CD14-positive monocyte (primary cell): ENCODE measurements around the gene ITPR3. TPM values are rescaled to one million over a fixed set of nuclear protein-coding genes. Genes with fewer than 3 reads are reported as not detected.

Source experiments
- DNase-seq, 3 donors: peaks; one replicate each; pipeline ENCODE4 v3.0.0-alpha.2; 2011 to 2022
- H2AFZ ChIP-seq: 2 replicates; pipeline ENCODE4 v1.6.0; 2012; ENCODE audit warnings: mild to moderate bottlenecking, low read depth, low read length, inconsistent platforms; ENCODE audit not compliant: insufficient read depth, poor library complexity, severe bottlenecking
- H3K27ac ChIP-seq, 2 donors: 1 replicate in 1 of 2; 2 replicates in 1 of 2; pipeline ENCODE4 v1.5.1; 2012 to 2013; ENCODE audit warnings: low read length in 2 of 2, control low read depth in 1 of 2, inconsistent platforms in 1 of 2, low read depth in 1 of 2, mild to moderate bottlenecking in 1 of 2
- H3K27me3 ChIP-seq, 2 donors: one replicate each; pipeline versions ENCODE4 v1.6.0 to v1.6.1; 2011 to 2013; ENCODE audit warnings: low read length in 2 of 2; ENCODE audit not compliant: control insufficient read depth in 2 of 2, insufficient read depth in 2 of 2
- H3K36me3 ChIP-seq, 2 donors: replicated peaks in 1 of 2; 1 replicate in 1 of 2; 2 replicates in 1 of 2; pipeline versions ENCODE4 v1.5.1 to v1.6.1; 2012 to 2013; ENCODE audit warnings: low read length in 2 of 2, control low read depth in 1 of 2, inconsistent platforms in 1 of 2, mild to moderate bottlenecking in 1 of 2; ENCODE audit not compliant: insufficient read depth in 2 of 2, control insufficient read depth in 1 of 2
- H3K4me1 ChIP-seq, 2 donors: 1 replicate in 1 of 2; 2 replicates in 1 of 2; pipeline versions ENCODE4 v1.5.1 to v1.6.1; 2012 to 2013; ENCODE audit warnings: low read length in 2 of 2, control low read depth in 1 of 2, inconsistent platforms in 1 of 2, mild to moderate bottlenecking in 1 of 2, moderate library complexity in 1 of 2; ENCODE audit not compliant: insufficient read depth in 2 of 2, control insufficient read depth in 1 of 2
- H3K4me2 ChIP-seq: replicated peaks from 2 replicates; pipeline ENCODE3; 2012; ENCODE audit warnings: low read length, moderate library complexity, mild to moderate bottlenecking; ENCODE audit not compliant: poor library complexity, severe bottlenecking; ENCODE audit errors: extremely low read depth
- H3K4me3 ChIP-seq, 3 experiments: fragments of 200-600 bp in 1 of 3; sonication (generic) in 1 of 3; replicated peaks in 1 of 3; 1 replicate in 2 of 3; 2 replicates in 1 of 3; pipeline ENCODE4 v1.5.1; 2011 to 2013; ENCODE audit warnings: low read length in 3 of 3, mild to moderate bottlenecking in 3 of 3, control low read depth in 2 of 3, low read depth in 2 of 3, inconsistent platforms in 1 of 3, moderate library complexity in 1 of 3
- H3K79me2 ChIP-seq: 2 replicates; pipeline ENCODE4 v1.6.0; 2012; ENCODE audit warnings: mild to moderate bottlenecking, control low read depth, inconsistent platforms, low read length, moderate library complexity; ENCODE audit not compliant: insufficient read depth
- H3K9ac ChIP-seq: 2 replicates; pipeline ENCODE4 v1.6.0; 2017; ENCODE audit warnings: low read length, mild to moderate bottlenecking; ENCODE audit not compliant: insufficient read depth, poor library complexity, severe bottlenecking
- H3K9me3 ChIP-seq, 2 donors: replicated peaks in 1 of 2; 1 replicate in 1 of 2; 2 replicates in 1 of 2; pipeline versions ENCODE4 v1.5.1 to v1.6.1; 2012 to 2013; ENCODE audit warnings: low read length in 2 of 2, control low read depth in 1 of 2; ENCODE audit not compliant: control insufficient read depth in 1 of 2, insufficient read depth in 1 of 2
- H4K20me1 ChIP-seq: 2 replicates; pipeline ENCODE4 v1.6.0; 2012; ENCODE audit warnings: mild to moderate bottlenecking, low read length, control low read depth, moderate library complexity; ENCODE audit not compliant: insufficient read depth
- H3K27ac Mint-ChIP-seq, 7 donors: one replicate each; pipeline ENCODE4 v1.8.0; 2020; ENCODE audit warnings: mild to moderate bottlenecking in 7 of 7, mixed read lengths in 7 of 7, moderate library complexity in 6 of 7, inconsistent platforms in 2 of 7
- H3K27me3 Mint-ChIP-seq, 3 donors: one replicate each; pipeline ENCODE4 v1.8.0; 2021 to 2022; ENCODE audit warnings: low read depth in 3 of 3, mild to moderate bottlenecking in 3 of 3, mixed read lengths in 3 of 3, moderate library complexity in 3 of 3, inconsistent platforms in 1 of 3
- H3K36me3 Mint-ChIP-seq, 2 donors: one replicate each; pipeline ENCODE4 v1.8.0; 2020; ENCODE audit warnings: mixed read lengths in 2 of 2, inconsistent platforms in 1 of 2, mild to moderate bottlenecking in 1 of 2
- H3K4me1 Mint-ChIP-seq: one replicate; pipeline ENCODE4 v1.8.0; 2020; ENCODE audit warnings: mild to moderate bottlenecking, mixed read lengths
- H3K4me3 Mint-ChIP-seq, 2 donors: one replicate each; pipeline ENCODE4 v1.8.0; 2020; ENCODE audit warnings: mild to moderate bottlenecking in 2 of 2, mixed read lengths in 2 of 2, moderate library complexity in 1 of 2
- H3K9me3 Mint-ChIP-seq, 7 donors: one replicate each; pipeline ENCODE4 v1.8.0; 2020 to 2022; ENCODE audit warnings: mixed read lengths in 7 of 7, mild to moderate bottlenecking in 6 of 7, moderate library complexity in 6 of 7, inconsistent platforms in 2 of 7
- WGBS: methylation state at CpG from one replicate; pipeline ENCODE4 v1.1.5; 2013; ENCODE audit warnings: missing lambda C conversion rate; ENCODE audit not compliant: insufficient coverage; 5-methylcytosine and 5-hydroxymethylcytosine counted together
- intact Hi-C, 2 donors: fragments of 100-400 bp; cut with micrococcal nuclease; formaldehyde crosslinking; loops; one replicate each; pipeline versions ENCODE4 v1.15.0 to v1.15.1; 2023
- polyA plus RNA-seq, 3 donors: library from polyadenylated mRNA; depleted of rRNA in 1 of 3; unstranded in 2 of 3; stranded (reverse) in 1 of 3; fragments of 300-500 nt in 2 of 3; fragments of >200 nt in 1 of 3; fragmentation: Illumina TruSeq in 2 of 3; gene quantifications; 1 replicate in 2 of 3; 2 replicates in 1 of 3; pipeline ENCODE4 v1.2.3, GENCODE V29; 2012 to 2021
- TF ChIP-seq, protein P1 (sequence below): fragments of 200-600 bp; IDR thresholded peaks from one replicate; pipeline ENCODE4 v1.8.0; 2022; ENCODE audit warnings: antibody characterized with exemption, mild to moderate bottlenecking

ITPR3 gene
- polyA plus RNA-seq, 3 donors, result 1.8 TPM; not detected in 2

DNA sequence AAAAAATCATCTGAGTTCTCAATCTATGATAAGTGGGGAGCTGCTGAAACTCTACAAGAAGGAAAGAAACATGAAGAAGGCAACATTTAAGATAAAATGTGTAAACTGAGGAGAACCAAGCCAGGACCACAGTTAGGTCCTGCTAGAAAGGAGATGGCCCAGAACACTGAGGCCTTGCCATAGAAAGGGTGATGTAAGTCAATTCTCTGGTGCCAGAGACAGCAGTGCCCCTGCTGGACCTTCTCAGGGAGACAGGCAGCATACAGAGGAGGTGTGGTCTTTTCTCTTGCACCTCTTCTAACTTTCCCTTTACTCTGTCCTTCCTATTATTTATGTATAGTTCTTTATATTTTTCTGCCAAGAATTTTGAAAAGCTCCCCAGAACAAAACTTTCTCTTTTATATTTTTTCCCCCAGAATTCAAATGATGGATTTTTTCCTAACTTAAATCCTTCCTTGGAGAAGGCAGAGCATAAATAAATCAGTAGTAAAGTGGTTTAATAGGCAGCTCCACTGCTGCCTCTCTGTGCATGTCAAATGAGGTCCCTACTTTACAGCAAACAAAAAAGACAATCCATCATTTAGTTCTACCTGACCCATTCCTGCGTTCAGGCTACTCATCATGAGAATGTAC lies 81.3 kb downstream of the ITPR3 start:
- no peaks in the 10 kb centered on the region for H4K20me1 ChIP-seq
- H3K9me3 ChIP-seq, result no peaks in the 10 kb centered on the region
- Mint-ChIP-seq H3K27ac (peak overlapping the region in 2 of 7 donors; percentile 32 to 56), H3K4me1 (no peaks in the 10 kb centered on the region), H3K9me3 (no peaks in the 10 kb centered on the region), H3K36me3 (peaks cover 32 to 44% of the 10 kb centered on the region in 2 donors), H3K27me3 (peaks cover 0 to 1% (median 0%) of the 10 kb centered on the region in 3 donors), H3K4me3 (no peak overlapping the region)
- WGBS, result no CpG with 5 or more reads among the region's 1 CpG
- H2AFZ ChIP-seq, result no peak overlapping the region
- H3K9ac ChIP-seq, result no peak overlapping the region
- no peaks in the 10 kb centered on the region for H3K4me1 ChIP-seq
- intact Hi-C loops, result loop anchor here in 1 of 2 donors (5.0 kb wide), 1 partner anchor 115 kb away; no protein-coding TSS in a partner anchor
- H3K27me3 ChIP-seq, result no peaks in the 10 kb centered on the region
- H3K79me2 ChIP-seq, result no peaks in the 10 kb centered on the region
- TF ChIP-seq, protein P1, sequence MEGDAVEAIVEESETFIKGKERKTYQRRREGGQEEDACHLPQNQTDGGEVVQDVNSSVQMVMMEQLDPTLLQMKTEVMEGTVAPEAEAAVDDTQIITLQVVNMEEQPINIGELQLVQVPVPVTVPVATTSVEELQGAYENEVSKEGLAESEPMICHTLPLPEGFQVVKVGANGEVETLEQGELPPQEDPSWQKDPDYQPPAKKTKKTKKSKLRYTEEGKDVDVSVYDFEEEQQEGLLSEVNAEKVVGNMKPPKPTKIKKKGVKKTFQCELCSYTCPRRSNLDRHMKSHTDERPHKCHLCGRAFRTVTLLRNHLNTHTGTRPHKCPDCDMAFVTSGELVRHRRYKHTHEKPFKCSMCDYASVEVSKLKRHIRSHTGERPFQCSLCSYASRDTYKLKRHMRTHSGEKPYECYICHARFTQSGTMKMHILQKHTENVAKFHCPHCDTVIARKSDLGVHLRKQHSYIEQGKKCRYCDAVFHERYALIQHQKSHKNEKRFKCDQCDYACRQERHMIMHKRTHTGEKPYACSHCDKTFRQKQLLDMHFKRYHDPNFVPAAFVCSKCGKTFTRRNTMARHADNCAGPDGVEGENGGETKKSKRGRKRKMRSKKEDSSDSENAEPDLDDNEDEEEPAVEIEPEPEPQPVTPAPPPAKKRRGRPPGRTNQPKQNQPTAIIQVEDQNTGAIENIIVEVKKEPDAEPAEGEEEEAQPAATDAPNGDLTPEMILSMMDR, result no peak
- no peak overlapping the region for H3K4me2 ChIP-seq
- H3K27ac ChIP-seq, result no peak overlapping the region
- peaks cover 8 to 22% of the 10 kb centered on the region in 2 donors for H3K36me3 ChIP-seq
- H3K4me3 ChIP-seq, result no peak overlapping the region
- peak in 1 of 3 donors; percentile 18 for DNase-seq

DNA sequence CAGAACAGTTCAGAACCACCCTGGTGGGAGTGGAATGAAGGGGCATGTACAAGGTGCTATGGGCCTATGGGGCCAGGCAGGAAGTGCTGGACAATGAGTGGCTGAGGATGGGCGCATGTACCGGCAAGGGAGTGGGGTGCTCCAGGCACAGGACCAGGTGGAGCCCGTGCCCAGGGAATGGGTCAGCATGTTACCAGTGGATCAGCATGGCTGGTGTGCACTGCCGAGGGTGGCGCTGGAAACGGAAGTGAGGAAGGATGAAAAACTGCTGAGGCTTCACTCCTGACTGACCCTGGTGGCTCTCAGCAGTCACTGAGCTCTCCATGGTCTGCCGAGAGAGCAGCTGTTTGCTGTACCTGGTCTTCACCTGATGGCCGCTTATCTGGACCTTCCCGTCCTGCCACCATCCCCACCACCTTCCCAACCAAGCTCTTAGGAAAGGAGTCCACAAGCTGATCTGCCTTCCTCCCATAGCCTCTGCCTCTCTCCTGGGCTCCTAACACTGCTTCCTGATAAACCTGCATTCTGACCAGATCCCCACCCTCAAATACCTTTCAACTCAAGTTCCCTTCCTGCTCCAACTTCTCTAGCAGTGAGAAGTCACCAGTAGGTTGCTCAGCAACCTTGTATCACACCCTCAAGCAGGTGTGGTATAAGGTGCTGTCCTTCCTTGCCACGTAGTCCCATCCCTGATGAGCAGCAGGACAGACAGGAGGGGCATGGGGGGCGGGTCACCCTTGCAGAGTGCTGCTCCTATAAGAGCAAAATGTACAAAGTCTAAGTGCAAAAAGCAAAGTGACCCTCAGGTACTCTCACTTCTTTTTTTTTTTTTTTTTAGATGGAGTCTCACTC lies 83.3 kb downstream of the ITPR3 start:
- no peak overlapping the region for H3K4me3 ChIP-seq
- no peak for DNase-seq
- H3K27me3 Mint-ChIP-seq, result no peaks in the 10 kb centered on the region
- H3K9ac ChIP-seq, result no peak overlapping the region
- no peaks in the 10 kb centered on the region for H3K27me3 ChIP-seq
- TF ChIP-seq, protein P1, result no peak
- H3K4me1 ChIP-seq, result no peaks in the 10 kb centered on the region
- no peaks in the 10 kb centered on the region for H3K79me2 ChIP-seq
- no peak overlapping the region for H3K4me3 Mint-ChIP-seq
- H3K36me3 ChIP-seq, result peaks cover 0 to 21% of the 10 kb centered on the region in 2 donors
- H3K27ac ChIP-seq, result no peak overlapping the region
- no peaks in the 10 kb centered on the region for H3K4me1 Mint-ChIP-seq
- WGBS, result 94% methylated on average over 11 of the region's 11 CpGs
- no peak overlapping the region for H3K4me2 ChIP-seq
- intact Hi-C loops, result loop anchor here in 1 of 2 donors (5.0 kb wide), 1 partner anchor 117 kb away; no protein-coding TSS in a partner anchor
- H2AFZ ChIP-seq, result no peak overlapping the region
- H4K20me1 ChIP-seq, result no peaks in the 10 kb centered on the region
- no peak overlapping the region for H3K27ac Mint-ChIP-seq
- no peaks in the 10 kb centered on the region for H3K9me3 Mint-ChIP-seq
- H3K9me3 ChIP-seq, result no peaks in the 10 kb centered on the region
- peaks cover 21 to 40% of the 10 kb centered on the region in 2 donors for H3K36me3 Mint-ChIP-seq
